Left kidney (tissue), 2 donors: Measurements from ENCODE around the gene SLC7A14. TPM values are rescaled to one million over a fixed set of nuclear protein-coding genes. Genes with fewer than 3 reads are reported as not detected.
"Not testable (repeated sequence)": the region's sequence is repeated elsewhere in the genome, so short reads cannot be mapped to it uniquely, and the experiment has no call there.

Source experiments
- DNase-seq: peaks from one replicate; pipeline ENCODE4 v3.0.0-alpha.2; 2013
- polyA plus RNA-seq: library from polyadenylated mRNA; unstranded; fragments of 120-200 nt; gene quantifications from one replicate; pipeline ENCODE4 v1.2.1, GENCODE V29; 2013; ENCODE audit not compliant: insufficient read length

Gene SLC7A14
- polyA plus RNA-seq, 1 donor, result 2.2 TPM

- no peak for DNase-seq
Measured at GRCh38 chr3:170594528-170594927, 8.7 kb upstream of the SLC7A14 start.

DNA sequence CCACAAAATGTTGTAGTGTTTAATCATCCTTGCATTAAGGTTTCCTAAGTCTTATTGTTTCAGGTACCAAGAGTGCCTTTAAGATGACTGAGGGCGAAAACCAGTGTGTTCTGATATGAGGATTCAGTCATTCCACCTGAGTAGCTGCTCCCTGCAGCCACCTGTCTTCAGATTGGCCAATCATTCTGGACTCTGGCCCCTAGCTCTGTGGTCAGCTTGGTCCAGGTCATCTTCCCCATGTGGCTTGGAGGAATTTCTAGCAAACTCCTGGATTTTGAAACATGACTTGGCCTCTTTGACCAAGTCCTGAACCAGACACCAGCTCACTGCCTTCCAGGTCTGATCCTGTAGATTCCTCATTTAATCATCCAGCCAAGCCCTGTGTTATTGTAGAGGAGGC is 7.8 kb upstream of the SLC7A14 start:
- DNase-seq, result no peak

DNA sequence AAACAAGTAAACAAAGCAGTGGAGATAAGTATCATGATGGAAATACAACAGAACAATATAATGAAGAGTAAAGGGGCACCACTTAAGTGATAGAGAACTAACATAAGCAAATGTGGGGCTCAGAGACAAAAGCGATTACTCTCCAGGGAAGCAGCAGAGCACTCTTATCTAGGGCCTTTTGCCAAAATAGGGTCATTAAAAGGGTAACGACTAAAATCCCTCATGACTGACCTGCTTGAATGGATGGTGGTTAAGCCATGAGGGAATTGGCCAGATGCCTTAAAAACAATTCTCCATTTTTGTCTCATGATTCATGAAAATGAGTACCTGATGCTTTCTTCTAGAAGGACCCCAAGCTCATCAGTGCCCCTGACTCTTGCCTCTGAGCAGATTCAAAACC is 3.2 kb upstream of the SLC7A14 start:
- DNase-seq, result no peak

DNA sequence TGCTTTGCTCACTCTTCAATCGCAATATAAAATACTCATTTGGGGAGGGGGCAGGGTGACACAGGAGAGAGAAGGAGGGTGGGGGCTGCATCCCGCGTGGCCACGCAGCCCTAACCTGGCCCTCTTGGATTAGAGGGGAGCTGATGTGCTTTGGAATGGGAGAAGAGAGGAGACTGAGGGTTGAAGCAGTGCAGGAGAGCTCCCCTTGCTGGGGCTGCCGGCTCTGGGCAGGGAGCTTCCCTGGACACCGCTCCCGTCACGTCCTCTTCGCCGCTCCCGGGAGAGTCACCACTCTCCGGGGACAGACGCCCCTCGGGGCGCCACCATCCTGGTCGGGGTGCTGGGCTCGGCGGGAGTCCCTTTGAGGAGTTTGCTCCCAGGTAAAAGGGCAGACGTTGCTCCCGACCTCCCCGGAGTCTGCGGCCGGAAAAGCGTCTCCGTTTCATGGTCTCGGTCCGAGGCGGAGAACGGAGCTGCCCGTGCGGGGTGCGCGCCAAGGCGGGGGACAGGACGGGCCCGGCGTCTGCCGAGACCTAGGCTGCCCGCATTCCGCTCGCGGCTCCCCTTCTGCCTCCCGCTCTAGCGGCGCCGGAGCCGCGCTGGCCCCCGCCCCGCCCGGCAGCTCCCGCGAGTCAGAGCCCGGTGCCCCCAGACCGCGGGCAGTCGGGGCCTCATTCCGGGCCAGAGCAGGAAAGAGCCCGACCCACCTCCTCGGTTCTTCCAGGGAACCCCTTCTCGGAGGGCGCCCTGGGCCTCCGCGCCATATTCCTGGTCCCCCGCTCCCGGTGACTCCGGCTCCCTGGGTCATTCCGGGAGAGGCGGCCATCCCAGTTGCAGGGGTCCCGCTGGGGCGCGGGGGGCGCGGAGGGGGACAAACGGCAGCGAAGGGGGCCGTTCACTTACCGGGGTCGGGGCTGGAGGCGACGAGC is 603 bp downstream of the SLC7A14 start:
- no peak for DNase-seq

GRCh38 chr3:170584585-170585007 is 1.3 kb downstream of the SLC7A14 start:
- peak; percentile 88 for DNase-seq

DNA sequence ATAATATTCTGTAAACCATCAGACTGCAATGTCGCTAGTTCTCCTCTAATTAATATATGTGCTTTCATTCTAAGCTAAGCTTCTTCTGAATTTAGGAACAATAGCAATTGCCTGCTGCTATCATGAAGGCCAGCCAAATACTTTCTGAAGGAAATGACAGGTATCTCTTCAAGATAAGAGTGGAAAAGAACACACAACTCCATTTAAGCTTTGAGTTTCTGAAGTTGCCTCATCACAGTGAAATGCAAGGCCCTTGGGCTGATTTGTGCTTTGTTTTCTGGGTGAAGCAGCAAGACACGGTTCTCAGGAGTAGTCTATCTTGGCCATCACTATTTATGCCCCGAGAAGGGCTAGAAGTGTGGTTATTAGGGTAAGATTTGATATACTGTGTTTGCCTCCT is 6.2 kb downstream of the SLC7A14 start:
- DNase-seq, result no peak

- no peak for DNase-seq
Measured at GRCh38 chr3:170572665-170573253, 13.1 kb downstream of the SLC7A14 start.

DNA sequence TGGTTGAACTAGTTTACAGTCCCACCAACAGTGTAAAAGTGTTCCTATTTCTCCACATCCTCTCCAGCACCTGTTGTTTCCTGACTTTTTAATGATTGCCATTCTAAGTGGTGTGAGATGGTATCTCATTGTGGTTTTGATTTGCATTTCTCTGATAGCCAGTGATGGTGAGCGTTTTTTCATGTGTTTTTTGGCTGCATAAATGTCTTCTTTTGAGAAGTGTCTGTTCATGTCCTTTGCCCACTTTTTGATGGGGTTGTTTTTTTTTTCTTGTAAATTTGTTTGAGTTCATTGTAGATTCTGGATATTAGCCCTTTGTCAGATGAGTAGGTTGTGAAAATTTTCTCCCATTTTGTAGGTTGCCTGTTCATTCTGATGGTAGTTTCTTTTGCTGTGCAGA is 18.3 kb downstream of the SLC7A14 start:
- DNase-seq, result not testable (repeated sequence)

GRCh38 chr3:170566413-170566812 is 19.5 kb downstream of the SLC7A14 start:
- DNase-seq, result no peak

- DNase-seq, result no peak
Measured at GRCh38 chr3:170565495-170565894, 20.4 kb downstream of the SLC7A14 start.

- DNase-seq, result no peak
Measured at GRCh38 chr3:170564664-170565063, 21.2 kb downstream of the SLC7A14 start.

GRCh38 chr3:170563712-170564423 is 22.0 kb downstream of the SLC7A14 start:
- DNase-seq, result no peak

DNA sequence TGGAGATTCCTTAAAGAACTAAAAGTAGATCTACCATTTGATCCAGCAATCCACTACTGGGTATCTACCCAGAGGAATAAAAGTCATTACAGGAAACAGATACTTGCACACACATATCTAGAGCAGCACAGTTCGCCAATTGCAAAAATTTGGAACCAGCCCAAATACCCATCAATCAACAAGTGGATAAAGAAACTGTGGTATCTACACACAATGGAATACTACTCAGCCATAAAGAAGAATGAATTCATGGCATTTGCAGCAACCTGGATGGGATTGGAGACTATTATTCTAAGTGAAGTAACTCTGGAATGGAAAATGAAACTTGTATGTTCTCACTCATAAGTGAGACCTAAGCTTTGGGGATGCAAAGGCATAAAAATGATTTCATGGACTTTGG is 23.8 kb downstream of the SLC7A14 start:
- DNase-seq, result no peak

GRCh38 chr3:170560717-170561382 is 25.0 kb downstream of the SLC7A14 start:
- DNase-seq, result no peak

GRCh38 chr3:170560296-170560695 is 25.6 kb downstream of the SLC7A14 start:
- no peak for DNase-seq

DNA sequence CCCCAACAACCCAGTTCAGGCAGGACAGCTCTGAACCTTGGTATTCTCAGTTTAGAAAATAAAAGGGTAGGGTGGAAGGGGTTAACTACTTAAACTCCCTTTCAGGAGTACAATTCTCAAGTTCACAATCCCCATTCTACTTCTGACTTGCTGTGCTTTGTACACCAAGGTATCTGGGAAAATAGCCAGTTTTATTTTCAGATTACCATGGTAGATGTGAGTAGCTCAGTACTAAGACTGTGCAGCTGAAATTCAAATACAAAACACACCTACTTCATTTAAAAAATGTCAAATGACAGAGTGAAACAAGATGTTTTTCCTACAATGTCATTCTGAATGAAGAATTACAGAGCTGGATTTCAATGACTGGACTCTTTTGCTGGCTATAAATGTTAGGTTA is 27.4 kb downstream of the SLC7A14 start:
- DNase-seq, result no peak

GRCh38 chr3:170555329-170555728 is 30.5 kb downstream of the SLC7A14 start:
- DNase-seq, result no peak

DNA sequence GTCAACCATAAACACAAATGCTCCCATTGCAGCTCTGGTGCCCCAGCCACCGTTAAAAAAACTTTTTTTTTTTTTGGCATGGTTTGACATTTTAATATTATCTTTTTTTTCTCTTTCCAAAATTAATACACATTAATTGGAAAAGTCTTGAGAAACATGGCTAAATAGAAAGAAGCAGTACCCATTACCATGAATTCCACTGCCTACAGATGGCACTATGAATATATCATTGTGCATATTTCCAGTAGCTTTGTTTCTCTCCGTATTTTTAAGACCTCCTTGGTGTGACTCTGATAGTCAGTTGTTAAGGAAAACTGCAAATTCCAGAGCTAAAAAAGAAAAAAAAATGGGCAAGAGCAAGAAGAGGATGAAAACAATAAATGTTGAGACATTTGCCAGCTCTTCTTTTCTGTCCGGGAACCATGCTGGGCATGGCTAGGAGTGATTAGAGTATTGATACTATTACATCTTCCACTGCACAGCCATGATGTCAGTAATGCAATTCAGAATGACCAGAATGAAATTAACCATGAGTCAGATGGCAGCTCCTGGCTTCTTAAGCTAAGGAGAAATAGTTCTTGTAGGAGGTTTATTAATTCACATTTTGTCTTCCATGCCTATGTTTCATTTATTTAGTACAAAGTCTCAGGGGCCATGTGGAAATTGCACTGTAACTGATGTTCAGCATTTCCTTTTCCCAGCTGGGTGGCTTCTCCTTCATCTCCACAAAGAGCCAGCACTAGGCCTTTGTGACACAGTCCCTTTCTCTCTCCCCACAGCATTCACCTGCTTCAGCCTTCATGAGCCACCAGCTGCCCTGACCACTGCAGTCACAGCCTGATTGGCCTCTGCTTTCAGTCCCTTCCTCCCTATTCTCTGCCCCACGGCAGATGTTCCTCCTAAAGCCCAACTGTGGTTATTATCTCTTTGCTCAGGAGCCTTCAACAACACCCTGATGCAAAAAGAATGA is 31.8 kb downstream of the SLC7A14 start:
- no peak for DNase-seq

GRCh38 chr3:170551252-170551651 is 34.6 kb downstream of the SLC7A14 start:
- DNase-seq, result no peak

DNA sequence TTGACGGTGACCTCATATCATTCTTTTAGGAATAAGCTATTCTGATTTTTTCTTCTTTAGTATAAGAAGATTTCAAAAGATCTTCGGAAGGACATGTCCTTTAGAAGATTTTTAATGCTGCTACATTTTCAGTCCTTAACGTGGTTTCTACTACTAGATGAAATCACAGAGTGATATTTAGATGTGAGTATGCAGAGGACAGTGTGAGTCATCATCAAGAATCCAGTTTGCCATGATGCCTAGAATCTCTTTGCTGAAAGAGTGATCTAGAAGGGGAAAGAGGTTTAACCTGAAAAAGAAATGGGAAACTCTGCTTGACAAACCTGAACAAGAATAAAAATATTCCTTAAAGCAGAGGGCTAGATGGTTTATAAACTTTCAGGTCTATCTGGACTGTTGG is 43.2 kb downstream of the SLC7A14 start:
- DNase-seq, result no peak

DNA sequence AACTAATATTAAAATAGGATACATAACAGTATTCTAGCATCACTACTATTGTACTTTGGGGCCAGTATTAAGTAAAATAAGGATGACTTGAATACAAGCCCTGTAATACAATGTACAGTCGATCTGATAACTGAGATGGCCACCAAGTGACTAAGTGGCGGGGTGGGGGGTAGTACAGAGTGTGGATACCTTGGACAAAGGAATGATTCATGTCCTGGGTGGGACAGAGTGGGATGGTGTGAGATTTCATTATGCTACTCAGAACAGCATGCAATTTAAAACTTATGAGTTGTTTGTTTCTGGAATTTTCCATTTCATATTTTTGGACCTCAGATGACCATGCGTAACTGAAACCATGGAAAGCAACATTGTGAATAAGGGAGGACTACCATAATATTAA is 46.0 kb downstream of the SLC7A14 start:
- no peak for DNase-seq
